Skeletal muscle satellite cell (primary cell): ENCODE measurements around the gene EGF.

ENCODE experiments used
- H3K27me3 ChIP-seq: 2 replicates; pipeline ENCODE4 v1.7.0; 2013; ENCODE audit warnings: low read length; ENCODE audit not compliant: control insufficient read depth, insufficient read depth
- H3K36me3 ChIP-seq: 2 replicates; pipeline ENCODE4 v1.7.0; 2013; ENCODE audit warnings: mild to moderate bottlenecking, control low read depth, low read length; ENCODE audit not compliant: insufficient read depth
- H3K4me1 ChIP-seq: 2 replicates; pipeline ENCODE4 v1.7.0; 2013; ENCODE audit warnings: low read length; ENCODE audit not compliant: control insufficient read depth, insufficient read depth
- H3K4me2 ChIP-seq: 2 replicates; pipeline ENCODE4 v1.7.0; 2013; ENCODE audit warnings: mild to moderate bottlenecking, low read length
- H3K4me3 ChIP-seq: 2 replicates; pipeline ENCODE4 v1.7.0; 2013; ENCODE audit warnings: low read length
- H3K9ac ChIP-seq: 2 replicates; pipeline ENCODE4 v1.7.0; 2013; ENCODE audit warnings: mild to moderate bottlenecking, low read depth, low read length, moderate library complexity
- H3K9me3 ChIP-seq: replicated peaks from 2 replicates; pipeline ENCODE4 v1.7.0; 2013; ENCODE audit warnings: mild to moderate bottlenecking, control low read depth, low read length
- small RNA-seq: library from RNA; depleted of rRNA; stranded (forward); fragments of <200 nt; gene quantifications from one replicate; pipeline ENCODE3, GENCODE V24; 2012

Gene EGF

DNA sequence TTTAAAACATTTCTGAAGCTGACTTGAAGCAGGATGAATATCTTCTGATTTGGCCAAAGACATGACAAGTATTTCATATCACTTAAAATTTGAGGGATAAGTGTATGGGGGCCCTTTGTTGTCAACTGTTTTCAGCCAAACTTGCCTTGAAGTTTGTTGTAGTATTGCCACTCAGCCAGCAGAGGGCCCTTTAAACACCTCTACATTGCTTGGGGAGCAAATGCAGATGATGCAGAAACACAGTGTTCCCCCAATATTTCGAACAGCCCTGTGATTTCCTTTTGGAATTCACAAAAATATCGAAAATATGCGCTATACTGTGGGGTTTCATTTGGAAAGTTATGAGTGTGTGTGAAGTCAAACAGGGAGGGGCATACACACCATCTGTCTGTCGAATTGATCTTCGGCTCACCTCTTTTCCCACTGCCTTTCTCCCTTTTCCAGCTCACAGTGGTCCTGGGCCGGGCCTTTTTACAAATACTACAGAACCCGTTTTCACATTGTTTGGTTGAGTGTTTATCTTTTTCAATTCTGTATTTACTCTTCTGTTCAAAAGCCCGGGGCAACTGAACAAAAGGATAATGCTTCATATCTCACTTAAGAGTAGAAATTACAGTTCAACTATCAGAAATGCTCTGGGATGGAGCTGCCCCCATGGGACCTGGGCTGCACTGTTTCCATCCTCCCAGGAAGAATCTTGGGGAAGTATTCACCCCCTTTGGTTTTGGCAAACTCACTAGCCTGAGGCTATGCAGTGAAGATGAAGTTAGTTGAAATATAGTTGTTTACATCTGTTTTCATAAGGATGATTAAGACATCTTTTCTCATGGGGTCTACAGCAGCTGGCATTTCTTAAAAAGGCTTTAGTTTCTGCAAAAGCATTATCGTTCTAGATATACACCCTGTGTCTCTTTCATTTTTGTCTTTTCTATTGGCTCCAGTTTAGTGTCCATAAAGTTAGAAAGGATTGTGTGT is 137.6 kb downstream of the EGF start:
- H3K4me3 ChIP-seq, result no peak overlapping the region
- no peak overlapping the region for H3K4me2 ChIP-seq
- H3K9ac ChIP-seq, result no peak overlapping the region
- no peaks in the 10 kb centered on the region for H3K9me3 ChIP-seq
- H3K27me3 ChIP-seq, result no peaks in the 10 kb centered on the region
- no peaks in the 10 kb centered on the region for H3K36me3 ChIP-seq
- no peaks in the 10 kb centered on the region for H3K4me1 ChIP-seq

DNA sequence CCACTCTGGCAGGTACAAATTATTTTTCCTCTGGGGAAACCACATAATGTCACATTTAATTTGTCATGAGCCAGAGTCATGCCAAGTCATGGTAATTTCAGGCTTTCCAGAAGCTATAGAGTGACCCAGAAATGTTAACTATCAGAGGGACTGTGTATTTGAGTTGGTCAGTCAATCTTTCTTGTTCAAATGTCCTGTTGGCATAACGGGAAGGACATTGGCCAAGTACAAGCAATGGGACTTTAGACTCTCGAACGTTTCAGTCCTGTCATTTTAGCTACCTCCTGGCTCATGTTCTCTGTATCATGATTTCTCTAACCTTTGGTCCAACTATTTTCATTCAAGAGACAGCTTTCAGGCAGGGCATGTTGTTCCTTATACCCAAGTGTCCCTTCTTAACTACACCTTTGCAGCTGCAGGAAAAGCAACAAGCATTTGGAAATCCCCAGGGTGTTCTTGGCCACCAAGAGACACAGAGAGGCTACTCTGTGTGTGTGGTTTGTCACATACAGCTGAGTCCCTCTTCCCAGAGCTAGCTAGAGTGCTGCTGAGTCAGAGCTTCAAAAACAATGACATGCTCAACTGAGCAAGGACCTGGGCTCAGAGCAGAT is 142.6 kb downstream of the EGF start:
- Histone ChIP-seq H3K9ac (no peak overlapping the region), H3K36me3 (no peaks in the 10 kb centered on the region), H3K4me2 (no peak overlapping the region), H3K9me3 (no peaks in the 10 kb centered on the region), H3K27me3 (no peaks in the 10 kb centered on the region), H3K4me1 (peaks cover 24% of the 10 kb centered on the region), H3K4me3 (no peak overlapping the region)

DNA sequence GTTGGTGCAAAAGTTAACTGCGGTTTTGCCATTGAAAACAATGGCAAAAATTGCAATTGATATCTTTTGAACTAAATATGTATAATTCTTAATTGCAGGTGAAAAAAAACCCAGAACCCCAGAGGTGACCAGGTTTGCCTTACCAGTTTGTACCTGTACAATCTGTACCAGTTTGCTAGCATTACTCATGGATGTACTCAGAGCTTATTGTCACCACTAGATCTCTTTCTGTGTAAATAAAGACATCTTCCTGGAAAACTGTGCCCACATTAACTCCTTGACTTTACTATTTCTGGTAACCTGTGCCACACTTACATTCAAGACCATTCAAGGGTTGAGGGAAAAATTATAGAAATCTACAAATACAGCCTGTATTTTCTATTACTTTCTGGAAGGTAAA is 146.0 kb downstream of the EGF start:
- no peaks in the 10 kb centered on the region for H3K36me3 ChIP-seq
- no peak overlapping the region for H3K4me3 ChIP-seq
- no peaks in the 10 kb centered on the region for H3K27me3 ChIP-seq
- no peaks in the 10 kb centered on the region for H3K9me3 ChIP-seq
- peaks cover 28% of the 10 kb centered on the region for H3K4me1 ChIP-seq
- H3K9ac ChIP-seq, result no peak overlapping the region
- no peak overlapping the region for H3K4me2 ChIP-seq

DNA sequence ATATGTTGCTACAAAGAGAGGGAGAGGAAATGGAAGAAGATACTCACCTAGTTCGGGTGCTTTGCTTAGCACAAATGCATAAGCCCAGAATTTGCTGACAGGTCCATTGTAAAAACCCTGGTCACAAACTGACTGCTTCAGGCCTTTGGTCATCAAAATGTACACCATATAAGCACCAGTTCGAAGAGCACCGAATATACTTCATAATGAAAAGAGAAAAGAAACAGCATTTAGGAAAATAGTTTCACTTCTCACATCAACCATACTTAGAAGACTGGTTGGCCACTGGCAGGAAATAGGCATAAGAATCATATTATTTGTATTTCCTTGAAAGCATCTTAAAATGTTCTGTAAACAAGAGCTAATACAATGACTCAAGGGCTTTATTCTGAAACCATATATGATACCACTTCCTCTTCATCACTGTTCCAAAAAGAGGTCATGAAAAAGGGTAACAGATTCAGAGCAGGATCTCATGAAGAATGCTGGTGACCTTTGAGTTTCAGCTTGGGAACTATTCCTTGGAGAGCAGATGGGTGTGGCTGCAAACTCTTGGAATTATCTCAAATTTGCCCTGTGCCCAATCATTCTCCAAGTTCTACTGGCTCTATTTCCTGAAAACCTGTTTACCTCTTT is 147.0 kb downstream of the EGF start:
- Histone ChIP-seq H3K36me3 (no peaks in the 10 kb centered on the region), H3K4me1 (peaks cover 28% of the 10 kb centered on the region), H3K4me3 (peak overlapping the region; percentile 11), H3K9me3 (no peaks in the 10 kb centered on the region), H3K9ac (no peak overlapping the region), H3K27me3 (no peaks in the 10 kb centered on the region), H3K4me2 (peak overlapping the region; percentile 63)

DNA sequence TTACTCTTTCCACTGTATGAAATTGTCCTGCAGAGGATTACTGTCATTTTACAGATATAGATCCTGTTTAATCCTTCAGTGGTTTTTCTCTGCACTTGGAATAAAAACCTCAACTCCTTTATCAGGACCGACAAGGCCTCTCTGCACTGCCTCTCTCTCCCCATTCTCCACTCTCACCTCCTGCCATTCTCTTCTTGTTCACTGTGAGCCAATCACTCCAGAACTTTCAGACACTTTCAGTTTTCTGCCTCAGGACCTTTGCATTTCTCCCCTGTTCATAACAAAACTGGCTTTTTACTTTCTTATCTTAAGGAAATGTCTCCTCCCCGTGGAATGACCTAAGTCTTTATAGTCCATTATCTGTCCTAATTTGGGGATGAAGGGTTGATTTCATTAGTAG is 148.4 kb downstream of the EGF start:
- H3K27me3 ChIP-seq, result no peaks in the 10 kb centered on the region
- H3K9me3 ChIP-seq, result no peaks in the 10 kb centered on the region
- peaks cover 22% of the 10 kb centered on the region for H3K4me1 ChIP-seq
- H3K4me2 ChIP-seq, result no peak overlapping the region
- H3K9ac ChIP-seq, result no peak overlapping the region
- H3K36me3 ChIP-seq, result no peaks in the 10 kb centered on the region
- no peak overlapping the region for H3K4me3 ChIP-seq

Small RNAs within 50 kb of the gene (small RNA-seq; reads per million reads assigned to genes)
- 22.5 reads per million, percentile 94 among the genes with 10 or more reads in this experiment for gene RNU6-35P
